Esophagus squamous epithelium (tissue), 5 donors: Measurements from ENCODE around the gene PEX13. TPM values are rescaled to one million over a fixed set of nuclear protein-coding genes. Genes with fewer than 3 reads are reported as not detected.
A peak's percentile ranks its signal among the peaks of the same experiment; 100 is the strongest.

Experiments used
- DNase-seq: peaks from one replicate; lab custom pipeline; 2025; lab: John Stamatoyannopoulos, UW
- H3K27ac ChIP-seq, 4 donors: fragments of 200-600 bp; sonication (generic); one replicate each; pipeline ENCODE4 v1.5.1; 2016 to 2019; ENCODE audit warnings: mild to moderate bottlenecking in 1 of 4
- H3K27me3 ChIP-seq, 4 donors: fragments of 200-600 bp; sonication (generic); 1 replicate in 3 of 4; 2 replicates in 1 of 4; pipeline versions ENCODE4 v1.5.1 to v1.6.0; 2017 to 2021; ENCODE audit warnings: antibody characterized with exemption in 1 of 4
- H3K36me3 ChIP-seq, 3 donors: fragments of 200-600 bp; sonication (generic); one replicate each; pipeline ENCODE4 v1.5.1; 2016 to 2019
- H3K4me1 ChIP-seq, 3 donors: fragments of 200-600 bp; sonication (generic); one replicate each; pipeline ENCODE4 v1.5.1; 2017 to 2019
- H3K4me3 ChIP-seq, 4 donors: fragments of 200-600 bp; sonication (generic); 1 replicate in 3 of 4; 2 replicates in 1 of 4; pipeline ENCODE4 v1.5.1; 2016 to 2019; ENCODE audit warnings: mild to moderate bottlenecking in 2 of 4, moderate library complexity in 1 of 4
- H3K9me3 ChIP-seq, 3 donors: fragments of 200-600 bp; sonication (generic); one replicate each; pipeline ENCODE4 v1.5.1; 2016 to 2019
- CTCF ChIP-seq, 6 experiments: fragments of 450-650 bp in 4 of 6; fragments of 200-600 bp in 2 of 6; sonication (generic) in 2 of 6; IDR thresholded peaks; one replicate each; pipeline ENCODE4 v1.5.1; 2016 to 2019; ENCODE audit warnings: antibody characterized with exemption in 6 of 6, mild to moderate bottlenecking in 4 of 6, moderate library complexity in 4 of 6
- POLR2A ChIP-seq, 4 donors: fragments of 450-650 bp; IDR thresholded peaks; one replicate each; pipeline ENCODE4 v1.6.1; 2017; ENCODE audit warnings: antibody characterized with exemption in 4 of 4, mild to moderate bottlenecking in 4 of 4, moderate library complexity in 3 of 4
- WGBS, 2 donors: methylation state at CpG; one replicate each; pipeline ENCODE4 v1.1.5; 2018; 5-methylcytosine and 5-hydroxymethylcytosine counted together
- intact Hi-C: fragments of 100-400 bp; cut with DNase I; formaldehyde crosslinking; loops from one replicate; pipeline ENCODE4 v1.15.0; 2022
- total RNA-seq, 4 donors: library from RNA; depleted of rRNA; stranded (reverse); fragments of >200 nt; gene quantifications; one replicate each; pipeline ENCODE4 v1.1.0, GENCODE V29; 2016
- donor health status: DM: yes; HTN: yes; CAD: no.

PEX13 gene
- total RNA-seq, 4 donors from 2014 or later = 19.6 to 39.3 (median 28.5) TPM

DNA sequence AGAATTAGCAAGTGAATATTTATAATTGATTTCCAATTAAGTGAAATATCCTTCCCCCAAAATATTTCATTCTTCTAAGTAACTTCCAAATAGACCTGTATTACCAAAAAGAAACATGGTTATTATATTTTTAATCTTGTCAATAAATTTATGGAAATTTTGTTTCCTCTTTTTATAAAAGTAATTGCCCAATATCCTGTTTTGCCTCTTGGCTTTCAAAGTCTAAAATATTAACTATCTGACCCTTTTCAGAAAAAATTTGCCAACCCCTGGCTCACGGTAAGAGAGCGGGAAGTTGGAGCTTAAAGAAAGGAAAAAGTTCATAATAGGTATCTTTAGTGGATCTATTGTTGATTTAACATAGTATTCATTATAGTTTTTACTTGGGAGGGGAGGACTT is 27.7 kb downstream of the PEX13 start:
- Histone ChIP-seq H3K4me1 (peaks cover 5 to 26% (median 8%) of the 10 kb centered on the region in 3 donors), H3K27ac (peak overlapping the region in 2 of 4 donors; percentile 53 to 54), H3K4me3 (no peak overlapping the region), H3K27me3 (no peaks in the 10 kb centered on the region), H3K36me3 (peaks cover 0 to 51% (median 9%) of the 10 kb centered on the region in 3 donors), H3K9me3 (no peaks in the 10 kb centered on the region)
- TF ChIP-seq POLR2A (IDR thresholded peaks at IDR 0.05) (no peak), CTCF (IDR thresholded peaks at IDR 0.05) (no peak)
- no peak for DNase-seq
- intact Hi-C loops = no loop called here
- WGBS, 2 donors = 56 to 57% methylated on average over 2 of the region's 2 CpGs

DNA sequence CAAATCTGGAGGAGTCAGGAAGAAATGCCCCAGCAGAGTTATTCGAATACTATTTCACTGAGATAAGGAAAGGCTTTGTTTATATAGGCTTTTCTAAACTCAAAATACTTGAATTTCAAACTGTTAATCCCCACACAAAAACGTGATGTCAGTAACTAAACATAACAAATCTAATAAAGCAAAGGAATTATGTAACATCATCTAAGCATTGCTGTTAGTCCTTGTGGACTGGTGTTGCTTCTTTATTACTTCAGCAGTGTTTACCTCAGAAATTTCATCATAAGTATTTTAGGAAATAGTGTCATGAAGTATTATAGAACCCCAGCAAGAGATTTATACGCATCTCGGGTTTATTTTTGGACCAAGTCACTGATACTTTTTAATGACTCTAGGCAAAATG is 28.5 kb downstream of the PEX13 start:
- H3K27ac ChIP-seq = peak overlapping the region in 3 of 4 donors; percentile 41 to 54 (median 53)

GRCh38 chr2:61055557-61055956 is 38.0 kb downstream of the PEX13 start:
- TF ChIP-seq POLR2A (IDR thresholded peaks at IDR 0.05) = no peak
- TF ChIP-seq CTCF (IDR thresholded peaks at IDR 0.05) = no peak
- no peak for DNase-seq
- intact Hi-C loops = no loop called here
- H3K9me3 ChIP-seq = no peaks in the 10 kb centered on the region
- peaks cover 0 to 70% (median 5%) of the 10 kb centered on the region in 3 donors for H3K36me3 ChIP-seq
- H3K27me3 ChIP-seq = no peaks in the 10 kb centered on the region
- no peaks in the 10 kb centered on the region for H3K4me1 ChIP-seq
- 52% methylated on average over 2 of the region's 2 CpGs for WGBS, 2 donors
- no peak overlapping the region for H3K4me3 ChIP-seq
- no peak overlapping the region for H3K27ac ChIP-seq

More for the DNA sequence above, 28.5 kb downstream of the PEX13 start:
- peaks cover 0 to 59% (median 9%) of the 10 kb centered on the region in 3 donors for H3K36me3 ChIP-seq
- H3K4me1 ChIP-seq = peaks cover 5 to 26% (median 8%) of the 10 kb centered on the region in 3 donors
- H3K9me3 ChIP-seq = no peaks in the 10 kb centered on the region
- no peak for DNase-seq
- no peaks in the 10 kb centered on the region for H3K27me3 ChIP-seq
- WGBS, 2 donors = 40 to 41% methylated on average over 4 of the region's 4 CpGs
- intact Hi-C loops = no loop called here
- H3K4me3 ChIP-seq = no peak overlapping the region
- TF ChIP-seq CTCF (IDR thresholded peaks at IDR 0.05) (no peak), POLR2A (IDR thresholded peaks at IDR 0.05) (no peak)

- H3K9me3 ChIP-seq = no peaks in the 10 kb centered on the region
- no peaks in the 10 kb centered on the region for H3K27me3 ChIP-seq
- no peaks in the 10 kb centered on the region for H3K4me1 ChIP-seq
- intact Hi-C loops = no loop called here
- no peak for DNase-seq
- H3K4me3 ChIP-seq = no peak overlapping the region
- no peak for TF ChIP-seq CTCF (IDR thresholded peaks at IDR 0.05)
- no peak for TF ChIP-seq POLR2A (IDR thresholded peaks at IDR 0.05)
- H3K36me3 ChIP-seq = peaks cover 0 to 50% (median 5%) of the 10 kb centered on the region in 3 donors
- H3K27ac ChIP-seq = no peak overlapping the region
These were observed 40.0 kb downstream of the PEX13 start for GRCh38 chr2:61057562-61057961.

- peaks cover 0 to under 1% (median 0%) of the 10 kb centered on the region in 3 donors for H3K4me1 ChIP-seq
- peaks cover 0 to 32% (median 5%) of the 10 kb centered on the region in 3 donors for H3K36me3 ChIP-seq
- no peaks in the 10 kb centered on the region for H3K9me3 ChIP-seq
- DNase-seq = no peak
- no peak for TF ChIP-seq POLR2A (IDR thresholded peaks at IDR 0.05)
- no peak for TF ChIP-seq CTCF (IDR thresholded peaks at IDR 0.05)
- no peak overlapping the region for H3K4me3 ChIP-seq
- intact Hi-C loops = no loop called here
- no peak overlapping the region for H3K27ac ChIP-seq
- H3K27me3 ChIP-seq = no peaks in the 10 kb centered on the region
These were observed 41.9 kb downstream of the PEX13 start for GRCh38 chr2:61059382-61059781.
